ENCODE results near the gene RTP5.
"Not testable (repeated sequence)": the region's sequence is repeated elsewhere in the genome, so short reads cannot be mapped to it uniquely, and the experiment has no call there.

The RTP5 gene

GRCh38 chr2:241869087-241869961, at the start of gene RTP5:
Gene RTP5, plus strand, starts transcription at chr2:241869729. Its CDS starts 28 bp downstream, at chr2:241869757.
- Histone ChIP-seq H3K9ac (ENCODE audit: low read depth, low read length, poor library complexity, severe bottlenecking) (no peak within 1 kb of the TSS), H3K36me3 (ENCODE audit: insufficient read depth, low read length) (no peaks in the 10 kb centered on the region), H2AFZ (ENCODE audit: low read length) (no peak within 1 kb of the TSS), H3F3A (ENCODE audit: low read depth) (peaks cover 7% of the 10 kb centered on the region), H3K4me3 (ENCODE audit: low read length, poor library complexity, severe bottlenecking) (no peak within 1 kb of the TSS), H3K9me3 (ENCODE audit: insufficient read depth, low read depth, low read length) (no peaks in the 10 kb centered on the region), H4K20me1 (ENCODE audit: insufficient read depth, low read length, poor library complexity, severe bottlenecking) (no peaks in the 10 kb centered on the region), H3K27me3 (ENCODE audit: insufficient read depth, low read length, poor library complexity, severe bottlenecking) (no peaks in the 10 kb centered on the region), H3K4me1 (ENCODE audit: insufficient read depth, low read length, poor library complexity, severe bottlenecking) (peaks cover 40% of the 10 kb centered on the region), H3K79me2 (ENCODE audit: insufficient read depth, low read length) (no peaks in the 10 kb centered on the region), H3K9me2 (replicated peaks; ENCODE audit: low read depth, low read length) (no peaks in the 10 kb centered on the region), H3K4me2 (ENCODE audit: low read depth, low read length, poor library complexity, severe bottlenecking) (peak within 1 kb of the TSS; percentile 33)
- TF ChIP-seq, protein P1, sequence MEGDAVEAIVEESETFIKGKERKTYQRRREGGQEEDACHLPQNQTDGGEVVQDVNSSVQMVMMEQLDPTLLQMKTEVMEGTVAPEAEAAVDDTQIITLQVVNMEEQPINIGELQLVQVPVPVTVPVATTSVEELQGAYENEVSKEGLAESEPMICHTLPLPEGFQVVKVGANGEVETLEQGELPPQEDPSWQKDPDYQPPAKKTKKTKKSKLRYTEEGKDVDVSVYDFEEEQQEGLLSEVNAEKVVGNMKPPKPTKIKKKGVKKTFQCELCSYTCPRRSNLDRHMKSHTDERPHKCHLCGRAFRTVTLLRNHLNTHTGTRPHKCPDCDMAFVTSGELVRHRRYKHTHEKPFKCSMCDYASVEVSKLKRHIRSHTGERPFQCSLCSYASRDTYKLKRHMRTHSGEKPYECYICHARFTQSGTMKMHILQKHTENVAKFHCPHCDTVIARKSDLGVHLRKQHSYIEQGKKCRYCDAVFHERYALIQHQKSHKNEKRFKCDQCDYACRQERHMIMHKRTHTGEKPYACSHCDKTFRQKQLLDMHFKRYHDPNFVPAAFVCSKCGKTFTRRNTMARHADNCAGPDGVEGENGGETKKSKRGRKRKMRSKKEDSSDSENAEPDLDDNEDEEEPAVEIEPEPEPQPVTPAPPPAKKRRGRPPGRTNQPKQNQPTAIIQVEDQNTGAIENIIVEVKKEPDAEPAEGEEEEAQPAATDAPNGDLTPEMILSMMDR (conservative IDR thresholded peaks at IDR 0.05; ENCODE audit: low read length) = no peak
- TF ChIP-seq EZH2phosphoT487 (IDR thresholded peaks at IDR 0.05; ENCODE audit: borderline replicate concordance) = no peak

- H3K27me3 ChIP-seq (ENCODE audit: insufficient read depth, low read length, poor library complexity, severe bottlenecking); H3K9me2 ChIP-seq (replicated peaks; ENCODE audit: low read depth, low read length); H3K4me2 ChIP-seq (ENCODE audit: low read depth, low read length, poor library complexity, severe bottlenecking); H3K9ac ChIP-seq (ENCODE audit: low read depth, low read length, poor library complexity, severe bottlenecking); H3K36me3 ChIP-seq (ENCODE audit: insufficient read depth, low read length); H2AFZ ChIP-seq (ENCODE audit: low read length); H4K20me1 ChIP-seq (ENCODE audit: insufficient read depth, low read length, poor library complexity, severe bottlenecking); H3K79me2 ChIP-seq (ENCODE audit: insufficient read depth, low read length); H3K4me3 ChIP-seq (ENCODE audit: low read length, poor library complexity, severe bottlenecking); H3K4me1 ChIP-seq (ENCODE audit: insufficient read depth, low read length, poor library complexity, severe bottlenecking); H3F3A ChIP-seq (ENCODE audit: low read depth); H3K9me3 ChIP-seq (ENCODE audit: insufficient read depth, low read depth, low read length): not testable (repeated sequence)
These were observed 49.4 kb upstream of the RTP5 start for GRCh38 chr2:241819947-241820624.

GRCh38 chr2:241820625-241821384, 48.7 kb upstream of the RTP5 start:
- Histone ChIP-seq H3K9me2 (replicated peaks; ENCODE audit: low read depth, low read length) (no peaks in the 10 kb centered on the region), H2AFZ (ENCODE audit: low read length) (no peak overlapping the region), H3K27me3 (ENCODE audit: insufficient read depth, low read length, poor library complexity, severe bottlenecking) (no peaks in the 10 kb centered on the region), H4K20me1 (ENCODE audit: insufficient read depth, low read length, poor library complexity, severe bottlenecking) (no peaks in the 10 kb centered on the region), H3F3A (ENCODE audit: low read depth) (no peaks in the 10 kb centered on the region; the same call in 1 of the 2 replicates), H3K4me3 (ENCODE audit: low read length, poor library complexity, severe bottlenecking) (no peak overlapping the region), H3K9ac (ENCODE audit: low read depth, low read length, poor library complexity, severe bottlenecking) (no peak overlapping the region), H3K9me3 (ENCODE audit: insufficient read depth, low read depth, low read length) (no peaks in the 10 kb centered on the region), H3K79me2 (ENCODE audit: insufficient read depth, low read length) (no peaks in the 10 kb centered on the region), H3K4me1 (ENCODE audit: insufficient read depth, low read length, poor library complexity, severe bottlenecking) (no peaks in the 10 kb centered on the region), H3K36me3 (ENCODE audit: insufficient read depth, low read length) (no peaks in the 10 kb centered on the region), H3K4me2 (ENCODE audit: low read depth, low read length, poor library complexity, severe bottlenecking) (no peak overlapping the region)
- TF ChIP-seq, protein P1 (conservative IDR thresholded peaks at IDR 0.05; ENCODE audit: low read length) = no peak
- no peak for TF ChIP-seq EZH2phosphoT487 (IDR thresholded peaks at IDR 0.05; ENCODE audit: borderline replicate concordance)

Data from Loucy (cell line).